Activated T-helper 9 cell treated with anti-CD3 and anti-CD28 coated beads, Interleukin-2, amount 50 U/mL, for 16 hours (primary cell): Measurements from ENCODE around the gene SHROOM1.

ENCODE experiments used
- DNase-seq: peaks from one replicate; pipeline ENCODE4 v3.0.0-alpha.2; 2020; ENCODE audit warnings: low read depth

SHROOM1 gene

DNA sequence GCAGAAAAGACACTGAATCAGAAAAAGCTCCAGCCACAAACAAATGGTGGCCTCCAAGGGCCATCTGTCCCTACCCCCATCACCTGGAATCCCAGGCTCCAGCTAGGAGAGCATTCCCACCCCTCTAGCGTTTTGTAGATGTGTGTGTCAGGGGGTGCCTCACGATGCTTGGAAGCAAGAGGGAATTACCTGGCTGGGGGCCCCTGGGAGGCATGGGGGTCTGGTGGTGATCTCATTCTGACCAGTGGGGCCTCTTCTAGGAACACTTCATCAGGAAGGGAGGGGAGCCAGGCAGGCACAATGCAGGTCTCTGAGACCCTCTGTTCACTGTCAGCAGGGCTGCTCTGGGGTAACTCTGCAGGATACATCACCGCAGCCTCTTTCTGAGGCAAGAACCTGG lies 6.0 kb downstream of the SHROOM1 start:
- DNase-seq: no peak

DNA sequence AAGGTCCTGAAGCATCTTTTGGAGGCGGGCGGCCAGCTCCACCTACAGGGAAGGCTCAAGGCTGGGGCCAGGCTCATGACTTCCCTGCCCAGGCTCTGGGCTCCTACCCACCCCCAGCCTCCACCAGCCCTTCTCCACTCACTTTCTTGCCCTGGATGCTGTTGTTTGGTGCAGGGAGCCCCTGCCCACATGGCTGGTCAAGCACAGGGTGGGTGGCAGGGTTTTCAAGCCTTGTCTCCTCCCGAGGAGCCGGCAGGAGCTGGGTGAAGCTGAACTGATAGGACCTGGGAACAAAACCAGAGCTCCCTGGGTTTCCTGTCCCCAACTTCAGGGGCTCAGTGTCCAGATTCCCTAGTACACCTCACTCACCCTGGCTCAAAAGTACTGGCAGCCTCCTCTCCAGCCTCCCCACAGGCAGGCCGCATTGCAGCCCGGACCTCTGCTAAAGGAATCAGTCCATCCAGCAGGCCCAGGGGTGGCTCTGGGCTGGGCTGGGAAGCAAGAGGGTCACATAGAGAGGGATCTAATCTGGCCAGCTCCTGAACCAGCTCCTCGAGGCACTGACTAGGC lies 6.9 kb downstream of the SHROOM1 start:
- DNase-seq: no peak

GRCh38 chr5:132822650-132823480 lies 7.6 kb downstream of the SHROOM1 start:
- no peak for DNase-seq

GRCh38 chr5:132821791-132822190 lies 8.7 kb downstream of the SHROOM1 start:
- no peak for DNase-seq

DNA sequence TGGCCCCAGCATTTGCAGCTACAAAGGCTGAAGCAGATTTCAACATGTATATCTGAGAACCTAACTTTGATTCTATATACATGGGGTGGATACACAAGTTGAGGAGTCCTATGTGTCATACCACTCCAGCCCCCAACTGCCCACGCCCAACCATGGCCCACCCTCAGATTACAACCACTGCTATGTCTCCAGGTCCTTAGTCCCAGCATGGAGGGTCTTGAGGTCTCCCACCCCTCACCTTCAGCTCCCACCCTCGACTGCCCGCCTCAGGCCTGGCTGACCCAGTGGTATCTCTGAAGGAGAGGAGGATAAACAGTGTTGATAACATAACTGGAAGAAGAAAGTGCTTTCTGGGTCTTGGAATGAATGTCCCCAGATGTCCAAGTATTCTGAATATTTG lies 9.1 kb downstream of the SHROOM1 start:
- DNase-seq: no peak

- peak; percentile 78 for DNase-seq
Measured at GRCh38 chr5:132820162-132820754, 10.2 kb downstream of the SHROOM1 start.

- no peak for DNase-seq
Measured at GRCh38 chr5:132819468-132819867, 11.0 kb downstream of the SHROOM1 start.

DNA sequence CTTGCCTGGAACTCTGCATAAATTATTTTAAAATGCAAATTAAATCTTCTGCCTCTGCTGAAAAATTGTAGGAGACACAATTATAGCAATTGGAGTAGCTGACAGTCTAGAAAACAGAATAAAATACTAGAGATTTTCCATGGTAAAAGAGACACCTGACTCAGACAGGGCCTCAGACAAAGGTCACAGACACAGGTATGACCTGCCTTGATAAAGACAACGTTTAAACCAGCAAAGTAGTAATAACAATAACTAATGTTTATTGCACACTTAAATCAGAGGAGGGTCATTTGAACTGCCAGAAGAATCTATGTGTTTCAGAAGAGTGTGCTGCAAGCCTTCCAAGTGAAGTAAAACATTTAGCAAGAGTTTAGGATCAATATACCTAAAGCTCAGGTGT lies 13.4 kb downstream of the SHROOM1 start:
- no peak for DNase-seq

GRCh38 chr5:132816554-132816953 lies 13.9 kb downstream of the SHROOM1 start:
- no peak for DNase-seq

DNA sequence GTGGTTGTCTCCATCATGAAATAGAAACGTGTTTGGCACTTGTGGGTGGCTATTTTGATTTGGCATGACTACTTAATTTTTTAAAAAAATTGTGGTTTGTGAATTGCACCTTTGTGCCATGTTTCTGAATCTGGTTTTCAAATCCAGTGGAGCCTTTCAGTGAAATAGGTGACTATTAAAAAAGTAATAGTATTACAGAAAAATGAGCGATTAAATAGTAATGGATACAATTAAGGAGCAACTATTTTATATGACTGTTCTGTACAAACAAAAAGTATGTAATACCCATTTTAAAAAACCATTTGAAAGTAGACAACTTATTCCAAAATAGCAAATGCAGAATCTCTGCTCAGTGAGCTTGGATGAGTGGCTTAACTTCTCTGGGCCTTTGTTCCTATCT lies 14.4 kb downstream of the SHROOM1 start:
- DNase-seq: no peak

- DNase-seq: no peak
Measured at GRCh38 chr5:132815454-132815853, 15.0 kb downstream of the SHROOM1 start.

- DNase-seq: no peak
Measured at GRCh38 chr5:132814503-132815294, 15.7 kb downstream of the SHROOM1 start.

GRCh38 chr5:132813599-132814502 lies 16.6 kb downstream of the SHROOM1 start:
- DNase-seq: no peak

- DNase-seq: no peak
Measured at GRCh38 chr5:132812781-132813598, 17.5 kb downstream of the SHROOM1 start, which contains the start of gene SOWAHA. Gene SOWAHA, plus strand, starts transcription at chr5:132813302. Its CDS starts 320 bp downstream, at chr5:132813622.

- no peak for DNase-seq
Measured at GRCh38 chr5:132812123-132812765, 18.2 kb downstream of the SHROOM1 start.

- no peak for DNase-seq
Measured at GRCh38 chr5:132810605-132811004, 19.8 kb downstream of the SHROOM1 start.

GRCh38 chr5:132808866-132809265 lies 21.6 kb downstream of the SHROOM1 start:
- DNase-seq: no peak

DNA sequence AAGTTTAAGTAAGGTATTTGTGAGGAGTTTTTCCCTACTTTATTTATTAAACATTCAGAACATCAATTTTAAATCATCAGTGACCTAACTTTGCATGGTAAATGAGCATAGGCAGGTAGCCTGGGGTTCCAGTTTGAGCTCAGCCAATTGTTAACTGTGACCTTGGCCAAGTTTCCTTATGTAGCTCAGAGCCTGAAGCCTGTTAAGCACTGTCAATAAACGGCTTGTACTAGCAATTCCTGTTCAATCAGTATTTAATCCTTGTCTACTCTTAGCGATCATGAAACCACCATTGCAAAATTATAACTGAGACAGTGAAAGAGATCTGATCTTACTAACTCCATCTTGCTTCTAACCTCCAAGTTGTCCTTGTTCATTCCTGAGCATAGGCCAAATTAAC lies 22.0 kb downstream of the SHROOM1 start:
- DNase-seq: no peak

- no peak for DNase-seq
Measured at GRCh38 chr5:132807163-132807838, 23.1 kb downstream of the SHROOM1 start.
